HFF-Myc (cell line): ENCODE measurements around the gene IGSF9.

Experiments
- DNase-seq: peaks from one replicate; pipeline ENCODE4 v3.0.0-alpha.2; 2011; ENCODE audit warnings: low read depth; ENCODE audit errors: extremely low read depth
- H3K4me3 ChIP-seq: replicated peaks from 2 replicates; pipeline ENCODE4 v1.5.1; 2011; ENCODE audit warnings: low read depth, mild to moderate bottlenecking, control low read depth, low read length
- TF ChIP-seq, protein P1 (sequence below): IDR thresholded peaks from 2 replicates; pipeline ENCODE4 v1.5.1; 2012; ENCODE audit warnings: mild to moderate bottlenecking, low read depth, low read length, control low read depth; ENCODE audit errors: missing control alignments

Gene IGSF9

DNA sequence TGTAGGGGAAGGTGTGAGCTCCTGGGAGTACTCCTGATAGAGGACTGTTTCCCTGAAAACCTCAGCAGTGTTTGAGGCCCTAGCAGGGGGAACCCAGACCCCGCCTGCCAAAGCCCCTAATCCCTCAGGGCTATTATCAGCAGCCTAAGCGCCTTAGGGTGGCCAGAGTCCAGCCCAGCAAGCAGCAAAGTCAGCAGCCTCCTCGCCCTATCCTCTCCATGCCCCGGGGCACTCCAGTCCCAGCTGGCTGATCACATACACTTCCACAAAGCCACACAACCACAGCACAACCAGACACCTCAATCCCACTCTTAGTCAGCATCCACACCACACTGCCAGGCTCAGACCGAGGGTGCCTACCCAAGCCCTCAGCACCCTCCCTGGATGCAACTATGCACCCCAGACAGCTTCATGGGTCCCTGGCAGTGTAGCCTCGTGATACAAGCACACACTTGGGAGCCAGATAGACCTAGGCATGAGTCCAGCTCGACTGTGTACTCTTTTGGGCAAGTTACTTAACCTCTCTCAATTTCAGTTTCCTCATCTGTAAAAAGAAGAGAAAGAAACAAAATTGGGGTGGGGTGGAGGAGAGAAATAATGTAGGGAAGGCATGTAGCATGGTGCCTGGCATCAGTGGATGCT, 7.1 kb downstream of the IGSF9 start:
- no peak overlapping the region for H3K4me3 ChIP-seq
- TF ChIP-seq, protein P1, sequence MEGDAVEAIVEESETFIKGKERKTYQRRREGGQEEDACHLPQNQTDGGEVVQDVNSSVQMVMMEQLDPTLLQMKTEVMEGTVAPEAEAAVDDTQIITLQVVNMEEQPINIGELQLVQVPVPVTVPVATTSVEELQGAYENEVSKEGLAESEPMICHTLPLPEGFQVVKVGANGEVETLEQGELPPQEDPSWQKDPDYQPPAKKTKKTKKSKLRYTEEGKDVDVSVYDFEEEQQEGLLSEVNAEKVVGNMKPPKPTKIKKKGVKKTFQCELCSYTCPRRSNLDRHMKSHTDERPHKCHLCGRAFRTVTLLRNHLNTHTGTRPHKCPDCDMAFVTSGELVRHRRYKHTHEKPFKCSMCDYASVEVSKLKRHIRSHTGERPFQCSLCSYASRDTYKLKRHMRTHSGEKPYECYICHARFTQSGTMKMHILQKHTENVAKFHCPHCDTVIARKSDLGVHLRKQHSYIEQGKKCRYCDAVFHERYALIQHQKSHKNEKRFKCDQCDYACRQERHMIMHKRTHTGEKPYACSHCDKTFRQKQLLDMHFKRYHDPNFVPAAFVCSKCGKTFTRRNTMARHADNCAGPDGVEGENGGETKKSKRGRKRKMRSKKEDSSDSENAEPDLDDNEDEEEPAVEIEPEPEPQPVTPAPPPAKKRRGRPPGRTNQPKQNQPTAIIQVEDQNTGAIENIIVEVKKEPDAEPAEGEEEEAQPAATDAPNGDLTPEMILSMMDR, result no peak
- no peak for DNase-seq

DNA sequence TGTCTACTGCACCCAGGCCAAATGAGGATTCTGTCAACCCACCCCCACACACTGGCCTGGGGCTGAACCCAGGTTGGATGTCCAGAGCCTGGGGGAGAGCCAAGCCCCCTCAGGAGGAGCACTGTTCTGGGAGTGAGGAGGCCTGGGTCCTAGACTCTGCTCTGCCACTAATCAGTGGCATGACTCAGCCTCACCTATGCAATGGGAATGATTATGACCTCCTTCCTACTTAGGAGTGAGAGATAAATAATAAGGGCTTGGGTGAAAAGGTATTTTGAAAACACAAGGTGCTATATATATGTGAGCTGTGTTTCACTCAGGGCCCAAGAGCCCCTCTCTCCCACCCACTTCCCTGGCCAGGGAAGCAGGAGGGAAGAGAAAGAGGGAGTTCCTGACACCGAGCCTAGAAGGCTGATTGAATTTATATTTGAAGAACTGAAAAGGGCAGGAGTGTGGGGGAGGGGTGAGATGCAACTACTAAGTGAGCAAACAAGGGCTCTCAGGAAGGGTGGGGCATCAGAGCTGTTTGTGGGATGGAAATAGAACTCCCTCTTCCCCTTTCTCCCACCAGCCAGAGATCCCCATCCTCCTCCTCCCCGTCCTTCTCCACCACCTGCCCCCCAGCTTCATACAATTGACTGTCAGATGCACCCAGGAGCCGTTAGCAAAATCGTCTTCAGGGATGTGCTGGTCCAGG, 8.2 kb downstream of the IGSF9 start:
- no peak overlapping the region for H3K4me3 ChIP-seq
- no peak for DNase-seq
- TF ChIP-seq, protein P1, result no peak

DNA sequence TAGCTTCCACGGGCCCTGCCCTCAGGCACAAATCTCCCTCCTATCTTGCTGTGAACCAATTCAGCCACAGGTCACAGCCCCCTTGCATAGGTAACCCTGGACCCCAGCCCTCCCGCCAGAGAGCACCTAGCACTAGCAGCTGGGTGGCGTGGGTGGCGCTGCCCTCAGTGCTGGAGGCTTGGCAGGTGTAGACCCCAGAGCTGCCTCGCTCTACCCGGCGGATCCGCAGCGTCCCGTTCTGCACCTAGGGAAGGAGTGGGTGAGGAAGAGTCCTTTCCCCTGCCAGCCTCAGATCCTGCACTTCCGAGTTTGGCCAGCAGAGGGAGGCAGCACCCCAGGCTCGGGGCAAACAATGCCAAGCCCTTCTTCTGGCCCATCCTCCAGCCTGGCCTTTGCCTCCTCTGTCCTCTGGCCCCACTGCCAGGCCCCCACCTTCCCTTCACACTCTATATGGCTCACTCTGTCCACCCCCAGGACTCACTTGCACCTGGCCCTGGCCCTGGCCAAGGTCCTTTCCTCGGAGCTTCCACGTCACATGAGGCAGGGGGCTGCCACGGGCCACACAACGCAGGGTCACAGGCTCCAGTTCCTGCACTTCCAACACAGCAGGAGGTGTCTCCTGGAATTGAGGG, 9.0 kb downstream of the IGSF9 start:
- TF ChIP-seq, protein P1, result peak; percentile 95
- no peak overlapping the region for H3K4me3 ChIP-seq
- no peak for DNase-seq

GRCh38 chr1:159935719-159936272, 9.6 kb downstream of the IGSF9 start:
- no peak for DNase-seq
- TF ChIP-seq, protein P1, result no peak
- H3K4me3 ChIP-seq, result no peak overlapping the region

- no peak for DNase-seq
- TF ChIP-seq, protein P1, result no peak
- H3K4me3 ChIP-seq, result no peak overlapping the region
Measured at GRCh38 chr1:159935305-159935704, 10.1 kb downstream of the IGSF9 start.

DNA sequence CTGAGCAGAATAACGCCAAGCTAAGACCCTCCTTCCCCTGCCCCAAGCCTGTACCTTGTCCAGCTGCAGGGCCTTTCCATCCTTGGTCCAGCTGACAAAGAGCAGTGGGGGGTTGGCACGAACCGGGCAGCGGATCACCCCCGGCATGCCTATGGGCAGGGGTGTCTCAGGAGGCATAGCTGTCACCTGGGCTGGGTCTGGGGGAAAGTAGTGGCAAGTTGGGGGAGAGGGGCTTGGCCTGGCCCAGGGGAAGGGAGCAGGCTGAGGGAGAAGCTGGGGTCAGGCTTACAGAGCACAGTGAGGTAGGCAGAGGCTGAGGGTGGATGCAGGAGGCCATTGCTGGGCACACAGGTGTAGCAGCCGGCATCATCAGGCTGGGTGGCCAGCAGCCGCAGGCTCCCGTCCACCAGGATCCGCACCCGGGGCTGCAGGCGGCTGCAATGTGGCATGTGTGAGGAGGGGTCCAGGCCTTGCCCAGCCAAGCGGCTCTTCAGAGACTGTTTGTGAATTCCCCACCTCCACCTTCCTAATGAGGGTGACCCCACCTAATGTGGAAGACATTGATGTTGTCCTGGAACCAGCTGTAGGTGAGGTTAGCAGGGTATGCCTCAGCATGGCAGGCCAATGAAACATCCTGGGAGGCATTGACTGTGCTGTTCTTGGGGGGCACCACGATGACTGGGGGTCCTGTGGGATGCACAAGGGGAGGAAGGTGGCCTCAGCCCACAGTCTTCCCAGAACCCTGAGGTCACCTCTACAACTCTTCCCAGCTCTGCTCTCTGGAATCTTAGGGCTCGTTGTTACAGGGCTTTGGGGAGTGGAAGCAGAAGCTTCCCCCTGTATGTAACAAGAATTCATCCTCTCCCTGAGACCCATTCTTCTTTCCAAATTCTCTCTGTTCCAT, 11.0 kb downstream of the IGSF9 start:
- TF ChIP-seq, protein P1, result no peak
- no peak overlapping the region for H3K4me3 ChIP-seq
- DNase-seq, result no peak
